Memory B cell (primary cell): Measurements from ENCODE around the gene ADAMTSL4.
"Not testable (repeated sequence)": the region's sequence is repeated elsewhere in the genome, so short reads cannot be mapped to it uniquely, and the experiment has no call there.

Experiments
- ATAC-seq: fragments of 150-1000 bp; cut with Tn5 transposase; 2 replicates; pipeline ENCODE4 v1.10.0; 2021; ENCODE audit warnings: low read depth, mild to moderate bottlenecking, moderate library complexity
- DNase-seq, 2 donors: peaks; one replicate each; pipeline ENCODE4 v3.0.0; 2022; ENCODE audit warnings: low spot score in 2 of 2
- H3K27ac Mint-ChIP-seq: one replicate; pipeline ENCODE4 v1.8.0; 2022; ENCODE audit warnings: mild to moderate bottlenecking, moderate library complexity, mixed read lengths
- H3K27me3 Mint-ChIP-seq: one replicate; pipeline ENCODE4 v1.8.0; 2022; ENCODE audit warnings: mixed read lengths
- H3K36me3 Mint-ChIP-seq: one replicate; pipeline ENCODE4 v1.8.0; 2022; ENCODE audit warnings: mild to moderate bottlenecking, mixed read lengths
- H3K4me1 Mint-ChIP-seq: one replicate; pipeline ENCODE4 v1.8.0; 2022; ENCODE audit warnings: mixed read lengths
- H3K4me3 Mint-ChIP-seq: one replicate; pipeline ENCODE4 v1.8.0; 2022; ENCODE audit warnings: mild to moderate bottlenecking, moderate library complexity, mixed read lengths
- H3K9me3 Mint-ChIP-seq: one replicate; pipeline ENCODE4 v1.8.0; 2022; ENCODE audit warnings: mixed read lengths

Gene ADAMTSL4

GRCh38 chr1:150575518-150576366 is 26.5 kb downstream of the ADAMTSL4 start:
- Mint-ChIP-seq H3K4me3 (peak overlapping the region; percentile 94), H3K9me3 (no peaks in the 10 kb centered on the region), H3K36me3 (peaks cover 42% of the 10 kb centered on the region), H3K27ac (peak overlapping the region; percentile 91), H3K27me3 (no peaks in the 10 kb centered on the region), H3K4me1 (peaks cover 25% of the 10 kb centered on the region)
- DNase-seq: no peak
- ATAC-seq: no peak

GRCh38 chr1:150576367-150576711 is 27.1 kb downstream of the ADAMTSL4 start:
- ATAC-seq: no peak
- no peaks in the 10 kb centered on the region for H3K9me3 Mint-ChIP-seq
- H3K27me3 Mint-ChIP-seq: no peaks in the 10 kb centered on the region
- no peak for DNase-seq
- H3K27ac Mint-ChIP-seq: peak overlapping the region; percentile 91
- H3K4me1 Mint-ChIP-seq: peaks cover 26% of the 10 kb centered on the region
- peak overlapping the region; percentile 94 for H3K4me3 Mint-ChIP-seq
- H3K36me3 Mint-ChIP-seq: peaks cover 42% of the 10 kb centered on the region

- Mint-ChIP-seq H3K27ac (peak overlapping the region; percentile 98), H3K27me3 (no peaks in the 10 kb centered on the region), H3K36me3 (peaks cover 42% of the 10 kb centered on the region), H3K4me1 (peaks cover 26% of the 10 kb centered on the region), H3K9me3 (no peaks in the 10 kb centered on the region), H3K4me3 (peak overlapping the region; percentile 94)
- ATAC-seq: no peak
- DNase-seq: no peak
Observed at GRCh38 chr1:150576794-150577556, 27.8 kb downstream of the ADAMTSL4 start.

- ATAC-seq (no peak), DNase-seq (no peak)
Observed at GRCh38 chr1:150577557-150578271, 28.5 kb downstream of the ADAMTSL4 start.

GRCh38 chr1:150578272-150579109 is 29.3 kb downstream of the ADAMTSL4 start:
- Mint-ChIP-seq H3K27ac (peak overlapping the region; percentile 98), H3K36me3 (peaks cover 39% of the 10 kb centered on the region), H3K9me3 (no peaks in the 10 kb centered on the region), H3K4me3 (peak overlapping the region; percentile 94), H3K27me3 (no peaks in the 10 kb centered on the region), H3K4me1 (peaks cover 26% of the 10 kb centered on the region)
- peak in 1 of 2 donors; percentile 34 for DNase-seq
- no peak for ATAC-seq

More at GRCh38 chr1:150577557-150578271, 28.5 kb downstream of the ADAMTSL4 start:
- Mint-ChIP-seq H3K9me3 (no peaks in the 10 kb centered on the region), H3K4me1 (peaks cover 26% of the 10 kb centered on the region), H3K4me3 (peak overlapping the region; percentile 94), H3K27me3 (no peaks in the 10 kb centered on the region), H3K27ac (peak overlapping the region; percentile 98), H3K36me3 (peaks cover 39% of the 10 kb centered on the region)

- peaks cover 39% of the 10 kb centered on the region for H3K36me3 Mint-ChIP-seq
- H3K27me3 Mint-ChIP-seq: no peaks in the 10 kb centered on the region
Observed at GRCh38 chr1:150579110-150579944, 30.1 kb downstream of the ADAMTSL4 start, which contains the start of gene MCL1. Gene MCL1, minus strand, starts transcription at chr1:150579610. Its CDS starts 80 bp downstream, at chr1:150579530.

GRCh38 chr1:150579945-150580642 is 30.9 kb downstream of the ADAMTSL4 start:
- peak; percentile 1 for ATAC-seq
- DNase-seq: no peak
- H3K27ac Mint-ChIP-seq: peak overlapping the region; percentile 98
- peaks cover under 1% of the 10 kb centered on the region for H3K9me3 Mint-ChIP-seq
- H3K4me3 Mint-ChIP-seq: peak overlapping the region; percentile 94
- peaks cover 19% of the 10 kb centered on the region for H3K4me1 Mint-ChIP-seq
- peaks cover 33% of the 10 kb centered on the region for H3K36me3 Mint-ChIP-seq
- H3K27me3 Mint-ChIP-seq: no peaks in the 10 kb centered on the region

More at GRCh38 chr1:150579110-150579944, 30.1 kb downstream of the ADAMTSL4 start, which contains the start of gene MCL1:
- ATAC-seq (peak; percentile 86), DNase-seq (peak; percentile 82 to 89)
- peak within 1 kb of the TSS; percentile 94 for H3K4me3 Mint-ChIP-seq
- H3K9me3 Mint-ChIP-seq: no peaks in the 10 kb centered on the region
- H3K27ac Mint-ChIP-seq: peak within 1 kb of the TSS; percentile 98
- peaks cover 25% of the 10 kb centered on the region for H3K4me1 Mint-ChIP-seq

GRCh38 chr1:150580966-150581365 is 31.8 kb downstream of the ADAMTSL4 start:
- H3K27ac Mint-ChIP-seq: peak overlapping the region; percentile 98
- not testable (repeated sequence) for H3K9me3 Mint-ChIP-seq, DNase-seq, H3K27me3 Mint-ChIP-seq, ATAC-seq
- peaks cover 32% of the 10 kb centered on the region for H3K36me3 Mint-ChIP-seq
- H3K4me3 Mint-ChIP-seq: peak overlapping the region; percentile 5
- H3K4me1 Mint-ChIP-seq: peaks cover 16% of the 10 kb centered on the region

- not testable (repeated sequence) for H3K9me3 Mint-ChIP-seq, H3K27me3 Mint-ChIP-seq, H3K4me3 Mint-ChIP-seq, DNase-seq, H3K27ac Mint-ChIP-seq, ATAC-seq
- Mint-ChIP-seq H3K36me3 (peaks cover 28% of the 10 kb centered on the region), H3K4me1 (peaks cover 16% of the 10 kb centered on the region)
Observed at GRCh38 chr1:150581437-150581836, 32.2 kb downstream of the ADAMTSL4 start.

GRCh38 chr1:150581962-150582361 is 32.8 kb downstream of the ADAMTSL4 start:
- not testable (repeated sequence) for H3K9me3 Mint-ChIP-seq, H3K4me3 Mint-ChIP-seq, H3K27ac Mint-ChIP-seq, DNase-seq, H3K27me3 Mint-ChIP-seq, ATAC-seq
- H3K36me3 Mint-ChIP-seq: peaks cover 24% of the 10 kb centered on the region
- H3K4me1 Mint-ChIP-seq: peaks cover 15% of the 10 kb centered on the region

GRCh38 chr1:150582371-150582770 is 33.2 kb downstream of the ADAMTSL4 start:
- ATAC-seq (no peak), DNase-seq (no peak)
- no peaks in the 10 kb centered on the region for H3K27me3 Mint-ChIP-seq
- no peak overlapping the region for H3K4me3 Mint-ChIP-seq
- peaks cover 1% of the 10 kb centered on the region for H3K9me3 Mint-ChIP-seq
- H3K27ac Mint-ChIP-seq: no peak overlapping the region
- peaks cover 13% of the 10 kb centered on the region for H3K4me1 Mint-ChIP-seq
- peaks cover 20% of the 10 kb centered on the region for H3K36me3 Mint-ChIP-seq
